ENCODE results near the gene GRAP.

Gene GRAP

DNA sequence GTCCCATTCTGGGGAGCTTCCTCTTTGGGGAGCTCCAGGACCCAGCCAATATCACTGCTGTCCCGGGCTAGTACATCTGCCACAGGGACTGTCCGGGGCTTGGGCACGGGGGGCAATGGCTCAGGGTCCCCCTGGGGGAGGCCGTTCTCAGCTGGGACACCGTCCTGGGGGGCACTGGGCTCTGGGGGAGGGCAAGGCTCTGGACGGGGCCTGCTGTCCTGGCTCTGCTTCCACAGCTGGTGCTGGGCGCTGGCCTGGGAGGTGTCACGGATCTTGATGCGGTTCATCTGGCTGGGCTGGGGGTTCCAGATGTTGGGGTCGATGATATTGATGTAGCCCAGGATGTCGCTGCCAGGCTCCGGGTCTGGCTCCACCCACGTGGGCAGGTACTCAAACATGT is 68.7 kb downstream of the GRAP start:
- no peak for DNase-seq (ENCODE audit: low read depth)
- no peak overlapping the region for H3K4me3 ChIP-seq (ENCODE audit: low read depth, low read length)
- TF ChIP-seq, protein P1, sequence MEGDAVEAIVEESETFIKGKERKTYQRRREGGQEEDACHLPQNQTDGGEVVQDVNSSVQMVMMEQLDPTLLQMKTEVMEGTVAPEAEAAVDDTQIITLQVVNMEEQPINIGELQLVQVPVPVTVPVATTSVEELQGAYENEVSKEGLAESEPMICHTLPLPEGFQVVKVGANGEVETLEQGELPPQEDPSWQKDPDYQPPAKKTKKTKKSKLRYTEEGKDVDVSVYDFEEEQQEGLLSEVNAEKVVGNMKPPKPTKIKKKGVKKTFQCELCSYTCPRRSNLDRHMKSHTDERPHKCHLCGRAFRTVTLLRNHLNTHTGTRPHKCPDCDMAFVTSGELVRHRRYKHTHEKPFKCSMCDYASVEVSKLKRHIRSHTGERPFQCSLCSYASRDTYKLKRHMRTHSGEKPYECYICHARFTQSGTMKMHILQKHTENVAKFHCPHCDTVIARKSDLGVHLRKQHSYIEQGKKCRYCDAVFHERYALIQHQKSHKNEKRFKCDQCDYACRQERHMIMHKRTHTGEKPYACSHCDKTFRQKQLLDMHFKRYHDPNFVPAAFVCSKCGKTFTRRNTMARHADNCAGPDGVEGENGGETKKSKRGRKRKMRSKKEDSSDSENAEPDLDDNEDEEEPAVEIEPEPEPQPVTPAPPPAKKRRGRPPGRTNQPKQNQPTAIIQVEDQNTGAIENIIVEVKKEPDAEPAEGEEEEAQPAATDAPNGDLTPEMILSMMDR (IDR thresholded peaks at IDR 0.05; ENCODE audit: low read depth, low read length, missing control alignments) = no peak

DNA sequence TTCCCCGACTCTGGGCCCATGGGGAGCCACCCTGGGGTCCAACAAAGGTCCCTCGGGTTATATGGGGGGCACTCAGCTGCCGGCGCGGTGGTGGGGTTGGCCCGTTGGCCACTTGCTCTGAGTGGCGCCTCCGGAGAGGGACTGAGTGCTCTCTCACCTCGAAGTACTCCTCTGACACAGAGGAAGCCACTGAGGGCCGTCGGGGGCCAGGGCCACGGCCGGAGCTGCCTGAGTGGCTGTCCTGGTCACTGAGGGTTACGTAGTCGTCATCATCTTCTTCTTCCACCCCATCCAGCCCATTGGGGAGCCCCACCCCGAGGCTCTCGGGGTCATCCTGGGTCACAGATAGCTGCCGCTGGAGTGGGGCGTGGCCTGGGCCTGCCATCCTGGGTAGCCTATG is 69.1 kb downstream of the GRAP start:
- DNase-seq (ENCODE audit: low read depth) = no peak
- H3K4me3 ChIP-seq (ENCODE audit: low read depth, low read length) = no peak overlapping the region
- TF ChIP-seq, protein P1 (IDR thresholded peaks at IDR 0.05; ENCODE audit: low read depth, low read length, missing control alignments) = no peak

DNA sequence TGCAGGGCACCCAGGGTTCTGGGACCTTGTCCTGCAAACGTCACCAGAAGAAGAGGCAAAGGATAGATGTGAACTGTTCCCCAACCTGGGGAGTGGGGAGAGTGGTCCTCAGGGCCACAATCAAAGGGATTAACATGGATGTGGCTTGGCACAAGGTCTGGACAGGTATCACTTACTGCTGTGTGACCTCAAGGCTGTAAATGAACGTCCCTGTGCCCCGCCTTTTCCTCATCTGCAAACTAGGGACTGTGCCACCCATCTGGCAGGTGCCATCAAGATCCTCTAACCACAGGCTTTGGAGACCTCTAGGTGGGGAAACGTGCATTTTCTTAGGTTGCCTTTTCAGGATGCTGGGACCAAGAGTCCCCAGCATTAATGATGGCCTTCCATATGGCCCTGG is 69.7 kb downstream of the GRAP start:
- TF ChIP-seq, protein P1 (IDR thresholded peaks at IDR 0.05; ENCODE audit: low read depth, low read length, missing control alignments) = no peak
- no peak overlapping the region for H3K4me3 ChIP-seq (ENCODE audit: low read depth, low read length)
- no peak for DNase-seq (ENCODE audit: low read depth)

DNA sequence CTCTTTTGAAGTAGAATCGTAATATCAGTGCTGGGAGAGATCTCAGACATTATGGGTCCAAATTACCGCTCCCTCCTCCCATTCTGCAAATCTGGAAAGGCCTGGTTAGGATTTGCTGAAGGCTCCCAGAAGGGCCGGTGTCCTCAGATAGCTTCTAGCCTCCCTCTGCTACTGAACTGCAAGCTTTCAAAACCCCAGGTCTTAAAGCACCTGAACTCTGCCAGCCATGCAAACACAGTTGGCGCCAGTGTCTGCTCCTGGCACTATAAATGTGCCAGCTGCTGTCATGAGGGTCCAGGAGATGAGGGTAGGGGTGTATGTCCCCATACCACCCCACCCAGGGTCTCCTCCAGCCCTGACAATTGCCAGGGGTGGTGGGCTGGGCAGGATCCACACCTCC is 70.6 kb downstream of the GRAP start:
- H3K4me3 ChIP-seq (ENCODE audit: low read depth, low read length) = no peak overlapping the region
- DNase-seq (ENCODE audit: low read depth) = no peak
- TF ChIP-seq, protein P1 (IDR thresholded peaks at IDR 0.05; ENCODE audit: low read depth, low read length, missing control alignments) = no peak

- TF ChIP-seq, protein P1 (IDR thresholded peaks at IDR 0.05; ENCODE audit: low read depth, low read length, missing control alignments) = no peak
- no peak for DNase-seq (ENCODE audit: low read depth)
- H3K4me3 ChIP-seq (ENCODE audit: low read depth, low read length) = no peak overlapping the region
Measured at GRCh38 chr17:18975597-18975996, 71.2 kb downstream of the GRAP start.

- no peak for DNase-seq (ENCODE audit: low read depth)
- TF ChIP-seq, protein P1 (IDR thresholded peaks at IDR 0.05; ENCODE audit: low read depth, low read length, missing control alignments) = no peak
- H3K4me3 ChIP-seq (ENCODE audit: low read depth, low read length) = no peak overlapping the region
Measured at GRCh38 chr17:18974407-18975149, 72.2 kb downstream of the GRAP start.

DNA sequence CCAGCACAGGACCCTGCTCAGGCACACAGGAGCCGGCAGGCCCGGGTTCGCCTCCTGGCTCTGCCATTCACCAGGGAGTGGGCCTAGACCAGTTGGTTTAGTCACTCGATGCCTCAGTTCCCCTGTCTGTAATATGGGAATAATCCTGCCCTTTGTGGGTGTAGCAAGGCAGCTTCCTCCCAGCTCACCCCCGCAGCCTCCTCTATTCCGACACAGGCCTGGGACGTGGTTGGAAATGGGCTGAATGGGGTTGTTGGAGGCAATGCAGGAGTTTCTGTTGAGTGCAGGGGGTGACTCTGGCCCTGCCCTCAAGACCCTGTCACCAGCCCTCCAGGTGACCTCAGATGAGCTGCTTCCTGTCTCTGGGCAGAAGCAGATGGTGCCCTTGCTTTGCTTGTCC is 75.0 kb downstream of the GRAP start:
- no peak for DNase-seq (ENCODE audit: low read depth)
- H3K4me3 ChIP-seq (ENCODE audit: low read depth, low read length) = no peak overlapping the region
- TF ChIP-seq, protein P1 (IDR thresholded peaks at IDR 0.05; ENCODE audit: low read depth, low read length, missing control alignments) = no peak
